Measurements from ENCODE around the gene LRRC74A. TPM values are rescaled to one million over a fixed set of nuclear protein-coding genes. Genes with fewer than 3 reads are reported as not detected.
"Not testable (repeated sequence)": the region's sequence is repeated elsewhere in the genome, so short reads cannot be mapped to it uniquely, and the experiment has no call there.

Gene LRRC74A
- total RNA-seq, 2 experiments from 2014 or later = not detected

GRCh38 chr14:76883447-76883846 is 57.2 kb downstream of the LRRC74A start:
- Mint-ChIP-seq H3K27me3 (no peaks in the 10 kb centered on the region), H3K27ac (no peak overlapping the region)

GRCh38 chr14:76884394-76884793 is 58.2 kb downstream of the LRRC74A start:
- H3K9me3 Mint-ChIP-seq = no peaks in the 10 kb centered on the region
- no peaks in the 10 kb centered on the region for H3K27me3 Mint-ChIP-seq
- no peak overlapping the region for H3K4me3 Mint-ChIP-seq
- H3K27ac Mint-ChIP-seq = no peak overlapping the region
- no peaks in the 10 kb centered on the region for H3K36me3 Mint-ChIP-seq
- DNase-seq = no peak
- peaks cover 3% of the 10 kb centered on the region for H3K4me1 Mint-ChIP-seq

More at GRCh38 chr14:76883447-76883846, 57.2 kb downstream of the LRRC74A start:
- Mint-ChIP-seq H3K9me3 (no peaks in the 10 kb centered on the region), H3K4me1 (peaks cover 3% of the 10 kb centered on the region), H3K36me3 (no peaks in the 10 kb centered on the region), H3K4me3 (no peak overlapping the region)
- no peak for DNase-seq

GRCh38 chr14:76884853-76885276 is 58.7 kb downstream of the LRRC74A start:
- no peak overlapping the region for H3K27ac Mint-ChIP-seq
- no peak for DNase-seq
- no peaks in the 10 kb centered on the region for H3K27me3 Mint-ChIP-seq
- no peaks in the 10 kb centered on the region for H3K9me3 Mint-ChIP-seq
- H3K36me3 Mint-ChIP-seq = no peaks in the 10 kb centered on the region
- no peak overlapping the region for H3K4me3 Mint-ChIP-seq
- H3K4me1 Mint-ChIP-seq = peaks cover 3% of the 10 kb centered on the region

GRCh38 chr14:76887191-76887590 is 61.0 kb downstream of the LRRC74A start:
- DNase-seq = no peak

GRCh38 chr14:76891391-76891790 is 65.2 kb downstream of the LRRC74A start:
- Mint-ChIP-seq H3K36me3 (peaks cover 3% of the 10 kb centered on the region), H3K27ac (no peak overlapping the region), H3K4me3 (no peak overlapping the region), H3K27me3 (no peaks in the 10 kb centered on the region), H3K9me3 (peaks cover 5% of the 10 kb centered on the region), H3K4me1 (no peaks in the 10 kb centered on the region)
- no peak for DNase-seq

More at GRCh38 chr14:76887191-76887590, 61.0 kb downstream of the LRRC74A start:
- peaks cover 3% of the 10 kb centered on the region for H3K4me1 Mint-ChIP-seq
- no peak overlapping the region for H3K27ac Mint-ChIP-seq
- H3K27me3 Mint-ChIP-seq = no peaks in the 10 kb centered on the region
- no peaks in the 10 kb centered on the region for H3K36me3 Mint-ChIP-seq
- H3K9me3 Mint-ChIP-seq = peaks cover under 1% of the 10 kb centered on the region
- H3K4me3 Mint-ChIP-seq = no peak overlapping the region

- Mint-ChIP-seq H3K36me3 (peaks cover 3% of the 10 kb centered on the region), H3K9me3 (peaks cover 5% of the 10 kb centered on the region), H3K4me3 (no peak overlapping the region), H3K27me3 (no peaks in the 10 kb centered on the region), H3K27ac (no peak overlapping the region), H3K4me1 (no peaks in the 10 kb centered on the region)
- DNase-seq = no peak
These were observed 68.1 kb downstream of the LRRC74A start for GRCh38 chr14:76894308-76894707.

- not testable (repeated sequence) for H3K9me3 Mint-ChIP-seq, DNase-seq, H3K4me1 Mint-ChIP-seq, H3K27ac Mint-ChIP-seq, H3K4me3 Mint-ChIP-seq, H3K27me3 Mint-ChIP-seq, H3K36me3 Mint-ChIP-seq
These were observed 71.8 kb downstream of the LRRC74A start for GRCh38 chr14:76898006-76898405.

- DNase-seq = no peak
These were observed 74.5 kb downstream of the LRRC74A start for GRCh38 chr14:76900682-76901081.

GRCh38 chr14:76901171-76902055 is 75.2 kb downstream of the LRRC74A start:
- Mint-ChIP-seq H3K9me3 (no peaks in the 10 kb centered on the region), H3K4me1 (peaks cover 9% of the 10 kb centered on the region), H3K27me3 (no peaks in the 10 kb centered on the region), H3K4me3 (no peak overlapping the region), H3K36me3 (no peaks in the 10 kb centered on the region), H3K27ac (no peak overlapping the region)
- no peak for DNase-seq

More at GRCh38 chr14:76900682-76901081, 74.5 kb downstream of the LRRC74A start:
- H3K36me3 Mint-ChIP-seq = no peaks in the 10 kb centered on the region
- H3K9me3 Mint-ChIP-seq = no peaks in the 10 kb centered on the region
- peaks cover 9% of the 10 kb centered on the region for H3K4me1 Mint-ChIP-seq
- H3K27ac Mint-ChIP-seq = no peak overlapping the region
- no peak overlapping the region for H3K4me3 Mint-ChIP-seq
- H3K27me3 Mint-ChIP-seq = no peaks in the 10 kb centered on the region

GRCh38 chr14:76902591-76902990 is 76.4 kb downstream of the LRRC74A start:
- H3K9me3 Mint-ChIP-seq = no peaks in the 10 kb centered on the region
- no peaks in the 10 kb centered on the region for H3K36me3 Mint-ChIP-seq
- H3K27me3 Mint-ChIP-seq = no peaks in the 10 kb centered on the region
- peaks cover 12% of the 10 kb centered on the region for H3K4me1 Mint-ChIP-seq
- DNase-seq = no peak
- no peak overlapping the region for H3K27ac Mint-ChIP-seq
- H3K4me3 Mint-ChIP-seq = no peak overlapping the region

GRCh38 chr14:76904100-76904739 is 78.0 kb downstream of the LRRC74A start:
- Mint-ChIP-seq H3K4me3 (no peak overlapping the region), H3K36me3 (no peaks in the 10 kb centered on the region), H3K9me3 (no peaks in the 10 kb centered on the region), H3K27me3 (no peaks in the 10 kb centered on the region), H3K27ac (no peak overlapping the region), H3K4me1 (peaks cover 19% of the 10 kb centered on the region)
- DNase-seq = no peak

GRCh38 chr14:76904740-76905569 is 78.7 kb downstream of the LRRC74A start:
- Mint-ChIP-seq H3K36me3 (no peaks in the 10 kb centered on the region), H3K27ac (no peak overlapping the region), H3K4me1 (peaks cover 20% of the 10 kb centered on the region), H3K9me3 (no peaks in the 10 kb centered on the region), H3K4me3 (peak overlapping the region; percentile 54), H3K27me3 (no peaks in the 10 kb centered on the region)
- peak; percentile 79 for DNase-seq

GRCh38 chr14:76908834-76909233 is 82.6 kb downstream of the LRRC74A start:
- H3K27ac Mint-ChIP-seq = peak overlapping the region; percentile 71
- H3K9me3 Mint-ChIP-seq = no peaks in the 10 kb centered on the region
- no peak overlapping the region for H3K4me3 Mint-ChIP-seq
- DNase-seq = peak; percentile 34
- H3K4me1 Mint-ChIP-seq = peaks cover 24% of the 10 kb centered on the region
- H3K27me3 Mint-ChIP-seq = no peaks in the 10 kb centered on the region
- H3K36me3 Mint-ChIP-seq = no peaks in the 10 kb centered on the region

GRCh38 chr14:76909266-76909665 is 83.1 kb downstream of the LRRC74A start:
- Mint-ChIP-seq H3K9me3 (no peaks in the 10 kb centered on the region), H3K27me3 (no peaks in the 10 kb centered on the region), H3K36me3 (no peaks in the 10 kb centered on the region), H3K4me1 (peaks cover 24% of the 10 kb centered on the region), H3K4me3 (no peak overlapping the region), H3K27ac (peak overlapping the region; percentile 71)
- DNase-seq = no peak

- Mint-ChIP-seq H3K36me3 (no peaks in the 10 kb centered on the region), H3K9me3 (no peaks in the 10 kb centered on the region), H3K27ac (no peak overlapping the region)
These were observed 84.2 kb downstream of the LRRC74A start for GRCh38 chr14:76910371-76910890.

More at GRCh38 chr14:76910371-76910890, 84.2 kb downstream of the LRRC74A start:
- Mint-ChIP-seq H3K4me3 (no peak overlapping the region), H3K4me1 (peaks cover 15% of the 10 kb centered on the region), H3K27me3 (no peaks in the 10 kb centered on the region)
- no peak for DNase-seq
